Activated T-helper 1 cell treated with anti-CD3 and anti-CD28 coated beads, Interleukin-12 subunit alpha, Interleukin-12 subunit beta, Interleukin-2, Interleukin-4 antibody, amounts not matched to agents 30 ng/mL and 10 ng/mL and 1 ng/mL, durations not matched to agents 14 hours and 24 hours and 36 hours (primary cell): ENCODE measurements around the gene CDC25C. TPM values are rescaled to one million over a fixed set of nuclear protein-coding genes. Genes with fewer than 3 reads are reported as not detected.
A peak's percentile ranks its signal among the peaks of the same experiment; 100 is the strongest.

Experiments used
- DNase-seq: peaks from one replicate; pipeline ENCODE4 v3.0.0; 2021; ENCODE audit warnings: low spot score
- H3K27ac Mint-ChIP-seq: one replicate; pipeline ENCODE4 v1.8.0; 2021; ENCODE audit warnings: mild to moderate bottlenecking, mixed read lengths
- H3K27me3 Mint-ChIP-seq: one replicate; pipeline ENCODE4 v1.8.0; 2022; ENCODE audit warnings: mild to moderate bottlenecking, moderate library complexity, mixed read lengths; ENCODE audit not compliant: insufficient read depth
- H3K36me3 Mint-ChIP-seq: one replicate; pipeline ENCODE4 v1.8.0; 2021; ENCODE audit warnings: low read depth, mixed read lengths
- H3K4me1 Mint-ChIP-seq: one replicate; pipeline ENCODE4 v1.8.0; 2021; ENCODE audit warnings: low read depth, mixed read lengths
- H3K4me3 Mint-ChIP-seq: one replicate; pipeline ENCODE4 v1.8.0; 2021; ENCODE audit warnings: mild to moderate bottlenecking, moderate library complexity, mixed read lengths
- H3K9me3 Mint-ChIP-seq: one replicate; pipeline ENCODE4 v1.8.0; 2021; ENCODE audit warnings: mixed read lengths
- intact Hi-C: fragments of 100-400 bp; cut with micrococcal nuclease; formaldehyde crosslinking; loops from one replicate; pipeline ENCODE4 v1.15.1; 2024
- total RNA-seq: library from RNA; stranded (reverse); gene quantifications from 2 replicates; pipeline ENCODE4 v1.2.3, GENCODE V29; 2022

The CDC25C gene
- total RNA-seq, 1 donor from 2014 or later: 5.6 TPM

GRCh38 chr5:138303372-138303771, 28.2 kb downstream of the CDC25C start:
- Mint-ChIP-seq H3K27me3 (no peaks in the 10 kb centered on the region), H3K27ac (no peak overlapping the region), H3K4me3 (no peak overlapping the region), H3K4me1 (peaks cover 6% of the 10 kb centered on the region), H3K36me3 (peaks cover 12% of the 10 kb centered on the region), H3K9me3 (no peaks in the 10 kb centered on the region)
- DNase-seq: no peak
- intact Hi-C loops: no loop called here

- DNase-seq: no peak
- Mint-ChIP-seq H3K27ac (no peak overlapping the region), H3K36me3 (peaks cover 6% of the 10 kb centered on the region), H3K4me1 (no peaks in the 10 kb centered on the region), H3K27me3 (no peaks in the 10 kb centered on the region), H3K9me3 (no peaks in the 10 kb centered on the region), H3K4me3 (no peak overlapping the region)
- intact Hi-C loops: no loop called here
Measured at GRCh38 chr5:138289296-138289695, 42.3 kb downstream of the CDC25C start.

- H3K4me3 Mint-ChIP-seq: no peak overlapping the region
- H3K27ac Mint-ChIP-seq: peak overlapping the region; percentile 3
- no peaks in the 10 kb centered on the region for H3K4me1 Mint-ChIP-seq
- intact Hi-C loops: no loop called here
- no peak for DNase-seq
- no peaks in the 10 kb centered on the region for H3K27me3 Mint-ChIP-seq
- no peaks in the 10 kb centered on the region for H3K9me3 Mint-ChIP-seq
- peaks cover 6% of the 10 kb centered on the region for H3K36me3 Mint-ChIP-seq
Measured at GRCh38 chr5:138287246-138287645, 44.4 kb downstream of the CDC25C start.

GRCh38 chr5:138282920-138283742, 48.5 kb downstream of the CDC25C start:
- Mint-ChIP-seq H3K27ac (no peak overlapping the region), H3K9me3 (no peaks in the 10 kb centered on the region), H3K4me3 (no peak overlapping the region), H3K36me3 (peaks cover 6% of the 10 kb centered on the region), H3K4me1 (no peaks in the 10 kb centered on the region), H3K27me3 (no peaks in the 10 kb centered on the region)
- intact Hi-C loops: loop anchor here (1.0 kb wide), 1 partner anchor 103 kb away; no protein-coding TSS in a partner anchor
- DNase-seq: no peak

- intact Hi-C loops: no loop called here
- DNase-seq: no peak
- Mint-ChIP-seq H3K4me3 (no peak overlapping the region), H3K36me3 (peaks cover 2% of the 10 kb centered on the region), H3K27me3 (peaks cover 7% of the 10 kb centered on the region), H3K4me1 (no peaks in the 10 kb centered on the region), H3K9me3 (no peaks in the 10 kb centered on the region), H3K27ac (no peak overlapping the region)
Measured at GRCh38 chr5:138280915-138281314, 50.7 kb downstream of the CDC25C start.

GRCh38 chr5:138276402-138277054, 55.1 kb downstream of the CDC25C start:
- intact Hi-C loops: no loop called here

GRCh38 chr5:138275895-138276294, 55.7 kb downstream of the CDC25C start:
- H3K4me3 Mint-ChIP-seq: no peak overlapping the region
- no peaks in the 10 kb centered on the region for H3K9me3 Mint-ChIP-seq
- peaks cover 2% of the 10 kb centered on the region for H3K36me3 Mint-ChIP-seq
- peaks cover 29% of the 10 kb centered on the region for H3K27me3 Mint-ChIP-seq
- no peak for DNase-seq
- no peak overlapping the region for H3K27ac Mint-ChIP-seq
- intact Hi-C loops: no loop called here
- H3K4me1 Mint-ChIP-seq: peaks cover 6% of the 10 kb centered on the region

More at GRCh38 chr5:138276402-138277054, 55.1 kb downstream of the CDC25C start:
- Mint-ChIP-seq H3K4me3 (no peak overlapping the region), H3K4me1 (peaks cover 6% of the 10 kb centered on the region), H3K9me3 (no peaks in the 10 kb centered on the region), H3K27me3 (peaks cover 29% of the 10 kb centered on the region), H3K27ac (no peak overlapping the region), H3K36me3 (peaks cover 2% of the 10 kb centered on the region)
- no peak for DNase-seq

- H3K27me3 Mint-ChIP-seq: peaks cover 29% of the 10 kb centered on the region
- no peak overlapping the region for H3K4me3 Mint-ChIP-seq
- H3K27ac Mint-ChIP-seq: no peak overlapping the region
- no peak for DNase-seq
- no peaks in the 10 kb centered on the region for H3K9me3 Mint-ChIP-seq
- intact Hi-C loops: no loop called here
- H3K4me1 Mint-ChIP-seq: peaks cover 6% of the 10 kb centered on the region
- H3K36me3 Mint-ChIP-seq: peaks cover 2% of the 10 kb centered on the region
Measured at GRCh38 chr5:138275379-138275782, 56.2 kb downstream of the CDC25C start.

GRCh38 chr5:138274189-138274853, 57.3 kb downstream of the CDC25C start, which contains the start of gene GFRA3:
Gene GFRA3, minus strand, starts transcription at chr5:138274621. Its CDS starts 197 bp downstream, at chr5:138274424.
- intact Hi-C loops: no loop called here
- Mint-ChIP-seq H3K4me3 (peak within 1 kb of the TSS; percentile 53), H3K27me3 (peaks cover 29% of the 10 kb centered on the region), H3K4me1 (peaks cover 6% of the 10 kb centered on the region), H3K9me3 (no peaks in the 10 kb centered on the region), H3K36me3 (peaks cover 2% of the 10 kb centered on the region), H3K27ac (no peak within 1 kb of the TSS)
- no peak for DNase-seq

- no peaks in the 10 kb centered on the region for H3K9me3 Mint-ChIP-seq
- peaks cover 6% of the 10 kb centered on the region for H3K4me1 Mint-ChIP-seq
- H3K27ac Mint-ChIP-seq: no peak overlapping the region
- peaks cover 2% of the 10 kb centered on the region for H3K36me3 Mint-ChIP-seq
- DNase-seq: no peak
- peaks cover 29% of the 10 kb centered on the region for H3K27me3 Mint-ChIP-seq
- intact Hi-C loops: no loop called here
- no peak overlapping the region for H3K4me3 Mint-ChIP-seq
Measured at GRCh38 chr5:138273834-138274188, 57.8 kb downstream of the CDC25C start.

GRCh38 chr5:138272681-138273080, 58.9 kb downstream of the CDC25C start:
- no peaks in the 10 kb centered on the region for H3K9me3 Mint-ChIP-seq
- no peak overlapping the region for H3K27ac Mint-ChIP-seq
- intact Hi-C loops: no loop called here
- peaks cover 2% of the 10 kb centered on the region for H3K36me3 Mint-ChIP-seq
- H3K27me3 Mint-ChIP-seq: peaks cover 29% of the 10 kb centered on the region
- peaks cover 6% of the 10 kb centered on the region for H3K4me1 Mint-ChIP-seq
- no peak overlapping the region for H3K4me3 Mint-ChIP-seq
- no peak for DNase-seq

- peaks cover 6% of the 10 kb centered on the region for H3K4me1 Mint-ChIP-seq
- H3K4me3 Mint-ChIP-seq: no peak overlapping the region
- no peaks in the 10 kb centered on the region for H3K9me3 Mint-ChIP-seq
- H3K27ac Mint-ChIP-seq: no peak overlapping the region
- peaks cover 2% of the 10 kb centered on the region for H3K36me3 Mint-ChIP-seq
- H3K27me3 Mint-ChIP-seq: peaks cover 24% of the 10 kb centered on the region
- no peak for DNase-seq
- intact Hi-C loops: no loop called here
Measured at GRCh38 chr5:138271281-138271680, 60.3 kb downstream of the CDC25C start.

- DNase-seq: no peak
- Mint-ChIP-seq H3K4me1 (no peaks in the 10 kb centered on the region), H3K27me3 (peaks cover 6% of the 10 kb centered on the region), H3K4me3 (no peak overlapping the region), H3K36me3 (no peaks in the 10 kb centered on the region), H3K9me3 (no peaks in the 10 kb centered on the region), H3K27ac (no peak overlapping the region)
- intact Hi-C loops: no loop called here
Measured at GRCh38 chr5:138264183-138264582, 67.4 kb downstream of the CDC25C start.
